HepG2 (cell line): ENCODE results near the gene KIAA2012. TPM values are rescaled to one million over a fixed set of nuclear protein-coding genes. Genes with fewer than 3 reads are reported as not detected.

Experiments
- ATAC-seq: fragments of 200-7000 bp; cut with Tn5 transposase; 3 replicates; pipeline ENCODE4 v1.9.1; 2020; ENCODE audit warnings: mild to moderate bottlenecking, moderate library complexity
- BruUV-seq: library from RNA; stranded (reverse); fragments of 400-500 nt; replicated peaks from 2 replicates; lab custom pipeline; 2021; lab: Mats Ljungman, UMichigan
- CTCF ChIA-PET: fragments of 300-600 bp; formaldehyde crosslinking; extraction: SDS; loops from one replicate; lab custom pipeline; 2021; ENCODE audit warnings: low total read pairs, inconsistent platforms, low intra/inter-chr PET ratio; lab: Yijun Ruan, JAX
- POLR2A ChIA-PET: fragments of 350-600 bp; sonication (Branson Sonifier 250); formaldehyde crosslinking; loops from one replicate; lab custom pipeline; 2020; ENCODE audit warnings: antibody characterized with exemption, inconsistent platforms; lab: Yijun Ruan, JAX
- DNase-seq: peaks from one replicate; pipeline ENCODE4 v3.0.0-alpha.2; 2015; ENCODE audit warnings: low spot score
- FAIRE-seq: peaks from 3 replicates; lab custom pipeline; 2011; peaks lifted over from hg19 to GRCh38; lab: Jason Lieb, UNC
- H2AFZ ChIP-seq: one replicate; pipeline ENCODE4 v1.6.1; 2011; ENCODE audit warnings: low read length, inconsistent platforms
- H3K27ac ChIP-seq: fragments of 300-600 bp; 3 replicates; pipeline ENCODE4 v1.8.0; 2011; ENCODE audit warnings: mixed run types, mild to moderate bottlenecking, mixed read lengths, low read length, inconsistent platforms; ENCODE audit not compliant: insufficient read depth; ENCODE audit errors: extremely low read length
- H3K27me3 ChIP-seq, 2 experiments: fragments of 200-600 bp in 1 of 2; 2 replicates in 1 of 2; 3 replicates in 1 of 2; pipeline versions ENCODE4 v1.6.0 to v1.8.0; 2011; ENCODE audit warnings: low read length in 2 of 2, mild to moderate bottlenecking in 2 of 2, moderate library complexity in 2 of 2, inconsistent platforms in 1 of 2; ENCODE audit not compliant: insufficient read depth in 2 of 2, control insufficient read depth in 1 of 2
- H3K36me3 ChIP-seq, 2 experiments: fragments of 200-600 bp in 1 of 2; replicated peaks in 1 of 2; 2 replicates in 1 of 2; 3 replicates in 1 of 2; pipeline versions ENCODE4 v1.5.1 to v1.8.0; 2011; ENCODE audit warnings: low read length in 2 of 2, inconsistent platforms in 1 of 2; ENCODE audit not compliant: insufficient read depth in 2 of 2, control insufficient read depth in 1 of 2
- H3K4me1 ChIP-seq: 2 replicates; pipeline ENCODE4 v1.5.1; 2012; ENCODE audit warnings: low read length, inconsistent platforms; ENCODE audit not compliant: insufficient read depth
- H3K4me2 ChIP-seq: 2 replicates; pipeline ENCODE4 v1.6.0; 2011; ENCODE audit warnings: low read depth, low read length, inconsistent platforms
- H3K4me3 ChIP-seq, 3 experiments: fragments of 200-600 bp in 1 of 3; sonication (generic), shearing (Covaris generic) in 1 of 3; replicated peaks in 1 of 3; 2 replicates each; pipeline ENCODE4 v1.5.1; 2011 to 2016; ENCODE audit warnings: low read length in 3 of 3, inconsistent platforms in 2 of 3, low read depth in 2 of 3, mild to moderate bottlenecking in 2 of 3, control low read depth in 1 of 3, mixed read lengths in 1 of 3; ENCODE audit not compliant: insufficient read depth in 1 of 3
- H3K79me2 ChIP-seq: one replicate; pipeline ENCODE4 v1.6.1; 2011; ENCODE audit warnings: low read length, inconsistent platforms; ENCODE audit not compliant: insufficient read depth
- H3K9ac ChIP-seq: 2 replicates; pipeline ENCODE4 v1.6.0; 2011; ENCODE audit warnings: mild to moderate bottlenecking, low read depth, low read length, inconsistent platforms; ENCODE audit not compliant: insufficient read depth
- H3K9me3 ChIP-seq: 2 replicates; pipeline ENCODE4 v1.5.1; 2012; ENCODE audit warnings: mild to moderate bottlenecking, low read length
- H4K20me1 ChIP-seq: 2 replicates; pipeline ENCODE4 v1.6.0; 2011; ENCODE audit warnings: inconsistent platforms, mild to moderate bottlenecking, low read length, moderate library complexity; ENCODE audit not compliant: insufficient read depth
- ATF1 ChIP-seq: IDR thresholded peaks from 2 replicates; pipeline ENCODE4 v1.6.1; 2016; ENCODE audit warnings: mild to moderate bottlenecking, control low read depth
- CAMTA2 ChIP-seq: sonication (generic); formaldehyde crosslinking; IDR thresholded peaks from 2 replicates; pipeline ENCODE4 v1.4.0; 2020; ENCODE audit warnings: mild to moderate bottlenecking, missing genetic modification reagents, borderline replicate concordance
- HNRNPK ChIP-seq: fragments of 200-400 bp; formaldehyde crosslinking; IDR thresholded peaks from 2 replicates; pipeline ENCODE4 v1.6.1; 2018; ENCODE audit warnings: low read length, low read depth, moderate library complexity, mild to moderate bottlenecking; ENCODE audit not compliant: poor library complexity, severe bottlenecking
- JDP2 ChIP-seq: sonication (generic); formaldehyde crosslinking; IDR thresholded peaks from 2 replicates; pipeline ENCODE4 v1.8.1; 2022; ENCODE audit warnings: missing genetic modification reagents, borderline replicate concordance
- PCBP1 ChIP-seq: fragments of 200-400 bp; formaldehyde crosslinking; IDR thresholded peaks from 2 replicates; pipeline ENCODE4 v1.6.1; 2017; ENCODE audit warnings: mild to moderate bottlenecking, low read depth, low read length, borderline replicate concordance
- SNAPC5 ChIP-seq: sonication (generic); formaldehyde crosslinking; IDR thresholded peaks from 2 replicates; pipeline ENCODE4 v1.8.1; 2023; ENCODE audit warnings: mild to moderate bottlenecking, missing genetic modification reagents, borderline replicate concordance
- ZKSCAN5 ChIP-seq: sonication (generic); formaldehyde crosslinking; IDR thresholded peaks from 2 replicates; pipeline ENCODE4 v1.5.1; 2020; ENCODE audit warnings: mild to moderate bottlenecking, missing genetic modification reagents
- ZNF704 ChIP-seq: sonication (generic); formaldehyde crosslinking; IDR thresholded peaks from 2 replicates; pipeline ENCODE4 v1.8.1; 2023; ENCODE audit warnings: mild to moderate bottlenecking, inconsistent platforms, moderate library complexity, missing genetic modification reagents, borderline replicate concordance
- ZNF75D ChIP-seq: sonication (generic); formaldehyde crosslinking; IDR thresholded peaks from 2 replicates; pipeline ENCODE4 v1.8.1; 2023; ENCODE audit warnings: missing genetic modification reagents, mild to moderate bottlenecking, borderline replicate concordance
- WGBS: methylation state at CpG from one replicate; pipeline ENCODE4 v1.1.6; 2017; ENCODE audit warnings: low lambda C conversion rate; 5-methylcytosine and 5-hydroxymethylcytosine counted together
- in situ Hi-C: cut with HindIII; loops from 2 replicates; pipeline ENCODE4 v1.10.0; 2017; ENCODE audit warnings: low pct_unique_long_range_greater_than_20kb; ENCODE audit not compliant: extremely low pct_ligation_motif_present
- intact Hi-C: fragments of 100-400 bp; cut with micrococcal nuclease; formaldehyde crosslinking; loops from one replicate; pipeline ENCODE4 v1.10.0; 2022; ENCODE audit not compliant: unreplicated experiment
- polyA plus RNA-seq, 8 experiments: library from polyadenylated mRNA; depleted of rRNA in 3 of 8; stranded (reverse) in 7 of 8; unstranded in 1 of 8; fragments of >200 nt; fragmentation: Illumina TruSeq in 4 of 8; extraction: Trizol in 4 of 8; gene quantifications; 2 replicates each; pipeline versions ENCODE4 v1.2.1 to v1.2.3, GENCODE V29; 2011 to 2016; ENCODE audit warnings: low read depth in 4 of 8, missing spikeins in 1 of 8, mixed read lengths in 1 of 8; ENCODE audit not compliant: insufficient read depth in 1 of 8
- total RNA-seq, 5 experiments: library from RNA; depleted of rRNA; stranded (reverse); fragments of >200 nt; fragmentation: Illumina TruSeq; extraction: Trizol; gene quantifications; 2 replicates each; pipeline ENCODE4 v1.2.3, GENCODE V29; 2016; ENCODE audit warnings: low read depth in 1 of 5

The KIAA2012 gene
- total and polyA plus RNA-seq, 2 of the 13 experiments (the other 11 are each of a cell fraction or from before 2014, with no cell fraction given), result not detected

- ATAC-seq, result no peak
- CTCF ChIA-PET, result no interaction called here
Measured at GRCh38 chr2:202050652-202051051, 22.4 kb upstream of the KIAA2012 start.

GRCh38 chr2:202051499-202052161 is 21.4 kb upstream of the KIAA2012 start:
- in situ Hi-C loops (no loop called here), intact Hi-C loops (no loop called here)
- Histone ChIP-seq H3K27me3 (peaks cover 2 to 3% of the 10 kb centered on the region in 2 experiments; a peak in 2 of 5 replicates), H3K9me3 (no peaks in the 10 kb centered on the region), H3K9ac (no peak overlapping the region), H3K36me3 (no peaks in the 10 kb centered on the region), H3K4me2 (no peak overlapping the region), H3K4me3 (no peak overlapping the region), H3K79me2 (no peaks in the 10 kb centered on the region), H3K4me1 (no peaks in the 10 kb centered on the region), H2AFZ (no peak overlapping the region), H3K27ac (no peak overlapping the region), H4K20me1 (no peaks in the 10 kb centered on the region)
- 41% methylated on average over 8 of the region's 8 CpGs for WGBS
- FAIRE-seq (no peak), DNase-seq (no peak), ATAC-seq (no peak)
- CTCF ChIA-PET, result no interaction called here
- no TSS peak for BruUV-seq
- no peak for TF ChIP-seq SNAPC5 (CRISPR knock-in tag)
- POLR2A ChIA-PET, result no interaction called here

More at GRCh38 chr2:202050652-202051051, 22.4 kb upstream of the KIAA2012 start:
- no peak overlapping the region for H2AFZ ChIP-seq
- H3K4me3 ChIP-seq, result no peak overlapping the region
- DNase-seq, result no peak
- H3K79me2 ChIP-seq, result no peaks in the 10 kb centered on the region
- peaks cover 2 to 3% of the 10 kb centered on the region in 2 experiments; a peak in 2 of 5 replicates for H3K27me3 ChIP-seq
- no peak overlapping the region for H3K27ac ChIP-seq
- BruUV-seq, result no TSS peak
- no peaks in the 10 kb centered on the region for H3K4me1 ChIP-seq
- intact Hi-C loops (no loop called here), in situ Hi-C loops (no loop called here)
- H3K9me3 ChIP-seq, result no peaks in the 10 kb centered on the region
- POLR2A ChIA-PET, result no interaction called here
- H3K4me2 ChIP-seq, result no peak overlapping the region
- no peak for FAIRE-seq
- no peaks in the 10 kb centered on the region for H3K36me3 ChIP-seq
- H3K9ac ChIP-seq, result no peak overlapping the region
- TF ChIP-seq ATF1 (no peak), ZKSCAN5 (CRISPR knock-in tag) (no peak), ZNF75D (CRISPR knock-in tag) (no peak), HNRNPK (peak; percentile 75), ZNF704 (CRISPR knock-in tag) (no peak), CAMTA2 (CRISPR knock-in tag) (no peak), PCBP1 (0 out of 2 replicates have a peak, but pooled peaks have one; percentile 42), JDP2 (no peak)
- H4K20me1 ChIP-seq, result no peaks in the 10 kb centered on the region
